K562 (cell line): ENCODE measurements around the gene MYLK4.

ENCODE experiments used
- CREM ChIP-seq: IDR thresholded peaks from 2 replicates; pipeline ENCODE4 v1.6.1; 2014; ENCODE audit warnings: antibody characterized with exemption, low read depth
- KDM5B ChIP-seq: fragments of 200-600 bp; sonication (generic); IDR thresholded peaks from 2 replicates; pipeline ENCODE4 v1.6.1; 2012; ENCODE audit warnings: low read depth, mild to moderate bottlenecking, moderate library complexity, low read length, control low read depth, inconsistent platforms; ENCODE audit not compliant: insufficient replicate concordance
- POLR2A ChIP-seq: fragments of 450-650 bp; conservative IDR thresholded peaks from 2 replicates; pipeline ENCODE4 v1.6.1; 2016
- POLR2AphosphoS5 ChIP-seq: IDR thresholded peaks from 2 replicates; pipeline ENCODE4 v1.6.1; 2011; ENCODE audit warnings: mild to moderate bottlenecking, low read depth, low read length, moderate library complexity; ENCODE audit not compliant: control insufficient read depth, insufficient read depth
- SMAD3 ChIP-seq: fragments of 450-650 bp; formaldehyde crosslinking; conservative IDR thresholded peaks from 2 replicates; pipeline ENCODE4 v1.4.0; 2020; ENCODE audit warnings: mild to moderate bottlenecking
- ZBTB8A ChIP-seq: fragments of 450-650 bp; IDR thresholded peaks from 2 replicates; pipeline ENCODE4 v1.6.1; 2018; ENCODE audit warnings: mild to moderate bottlenecking, moderate library complexity; ENCODE audit not compliant: partially characterized antibody
- ZNF121 ChIP-seq: sonication (generic); formaldehyde crosslinking; conservative IDR thresholded peaks from 2 replicates; pipeline ENCODE4 v1.8.0; 2022; ENCODE audit warnings: missing genetic modification reagents
- ZNF444 ChIP-seq: fragments of 250-450 bp; sonication (Bioruptor Pico); IDR thresholded peaks from 2 replicates; pipeline ENCODE4 v1.4.0; 2020; ENCODE audit warnings: mild to moderate bottlenecking, moderate library complexity
- TF ChIP-seq, protein P1 (sequence below): fragments of 250-450 bp; sonication (Bioruptor Pico); IDR thresholded peaks from 2 replicates; pipeline ENCODE4 v1.8.0; 2021; ENCODE audit warnings: moderate library complexity, mild to moderate bottlenecking, inconsistent platforms

DNA sequence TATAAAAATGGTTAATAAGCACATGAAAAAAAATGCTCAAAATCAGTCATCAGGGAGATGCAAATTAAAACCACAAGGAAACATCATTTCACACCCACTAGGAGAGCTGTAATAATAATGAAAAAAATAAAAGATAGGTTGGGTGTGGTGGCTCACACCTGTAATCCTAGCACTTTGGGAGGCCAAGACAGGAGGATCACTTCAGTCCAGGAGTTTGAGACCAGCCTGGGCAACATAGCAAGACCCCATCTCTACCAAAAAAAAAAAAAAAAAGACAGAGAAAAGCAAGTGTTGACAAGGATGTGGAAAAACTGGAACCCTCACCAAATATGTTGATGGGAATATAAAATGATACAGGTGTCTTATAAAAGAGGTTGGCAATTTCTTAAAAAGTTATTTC is 3.0 kb upstream of the MYLK4 start:
- TF ChIP-seq ZBTB8A = no peak
- no peak for TF ChIP-seq ZNF444 (CRISPR knock-in tag)
- TF ChIP-seq POLR2A = no peak
- TF ChIP-seq, protein P1, sequence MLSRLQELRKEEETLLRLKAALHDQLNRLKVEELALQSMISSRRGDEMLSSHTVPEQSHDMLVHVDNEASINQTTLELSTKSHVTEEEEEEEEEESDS (CRISPR knock-in tag) = no peak
- TF ChIP-seq SMAD3 = no peak
- TF ChIP-seq CREM = no peak
- TF ChIP-seq KDM5B = no peak
- peak; percentile 93 for TF ChIP-seq ZNF121 (CRISPR knock-in tag)
- no peak for TF ChIP-seq POLR2AphosphoS5
